GM18907 (cell line): ENCODE results near the gene DPT.

Experiments used
- ATAC-seq: cut with Tn5 transposase; IDR thresholded peaks from one replicate; pipeline ENCODE4 v1.9.1; 2021; ENCODE audit warnings: mild to moderate bottlenecking, moderate library complexity; ENCODE audit not compliant: unreplicated experiment

Gene DPT

GRCh38 chr1:168706391-168706992 is 22.5 kb downstream of the DPT start:
- ATAC-seq: no peak

GRCh38 chr1:168700575-168701268 is 28.3 kb downstream of the DPT start:
- no peak for ATAC-seq

- no peak for ATAC-seq
Measured at GRCh38 chr1:168698453-168698852, 30.6 kb downstream of the DPT start.

GRCh38 chr1:168697356-168698126 is 31.5 kb downstream of the DPT start:
- ATAC-seq: no peak

GRCh38 chr1:168696125-168696760 is 32.8 kb downstream of the DPT start:
- ATAC-seq: no peak

GRCh38 chr1:168693872-168694238 is 35.2 kb downstream of the DPT start:
- no peak for ATAC-seq

GRCh38 chr1:168693197-168693871 is 35.7 kb downstream of the DPT start:
- no peak for ATAC-seq

- ATAC-seq: no peak
Measured at GRCh38 chr1:168692472-168692871, 36.5 kb downstream of the DPT start.

GRCh38 chr1:168691541-168691940 is 37.5 kb downstream of the DPT start:
- ATAC-seq: no peak

GRCh38 chr1:168689726-168690602 is 39.0 kb downstream of the DPT start:
- no peak for ATAC-seq

- ATAC-seq: no peak
Measured at GRCh38 chr1:168689327-168689657, 39.7 kb downstream of the DPT start.

- no peak for ATAC-seq
Measured at GRCh38 chr1:168688644-168689326, 40.2 kb downstream of the DPT start.

- ATAC-seq: no peak
Measured at GRCh38 chr1:168687816-168688215, 41.2 kb downstream of the DPT start.

- ATAC-seq: no peak
Measured at GRCh38 chr1:168686666-168687065, 42.3 kb downstream of the DPT start.

- ATAC-seq: no peak
Measured at GRCh38 chr1:168683871-168684270, 45.1 kb downstream of the DPT start.

GRCh38 chr1:168676861-168677260 is 52.1 kb downstream of the DPT start:
- no peak for ATAC-seq

GRCh38 chr1:168676029-168676812 is 52.8 kb downstream of the DPT start:
- ATAC-seq: no peak

GRCh38 chr1:168673974-168674683 is 54.9 kb downstream of the DPT start:
- no peak for ATAC-seq
